ENCODE data around the gene HPSE2.

- TF ChIP-seq CTCF (IDR thresholded peaks at IDR 0.05) (no peak), EZH2 (IDR thresholded peaks at IDR 0.05; ENCODE audit: borderline replicate concordance, insufficient read depth, low read depth, low read length, poor library complexity, severe bottlenecking) (no peak)
Observed at GRCh38 chr10:98478430-98479222, 757.0 kb downstream of the HPSE2 start.
